ENCODE results near the gene KIRREL3. TPM values are rescaled to one million over a fixed set of nuclear protein-coding genes. Genes with fewer than 3 reads are reported as not detected.

KIRREL3 gene
- total RNA-seq, 1 donor from 2014 or later: not detected

- FAIRE-seq (no peak), DNase-seq (ENCODE audit: low read depth) (peak; percentile 23)
- Histone ChIP-seq H3K27me3 (ENCODE audit: control insufficient read depth, insufficient read depth, low read length) (no peaks in the 10 kb centered on the region), H3K4me3 (ENCODE audit: low read depth, low read length) (no peak overlapping the region), H3K36me3 (ENCODE audit: control insufficient read depth, insufficient read depth, low read length) (no peaks in the 10 kb centered on the region)
- peak; percentile 74 for TF ChIP-seq CTCF (IDR thresholded peaks at IDR 0.05; ENCODE audit: insufficient read depth, low read length, severe bottlenecking)
These were observed 393.2 kb downstream of the KIRREL3 start for GRCh38 chr11:126607374-126607773.

GRCh38 chr11:126606484-126606883 is 394.1 kb downstream of the KIRREL3 start:
- H3K27me3 ChIP-seq (ENCODE audit: control insufficient read depth, insufficient read depth, low read length): no peaks in the 10 kb centered on the region
- no peak for DNase-seq (ENCODE audit: low read depth)
- no peak overlapping the region for H3K4me3 ChIP-seq (ENCODE audit: low read depth, low read length)
- FAIRE-seq: no peak
- H3K36me3 ChIP-seq (ENCODE audit: control insufficient read depth, insufficient read depth, low read length): no peaks in the 10 kb centered on the region
- TF ChIP-seq CTCF (IDR thresholded peaks at IDR 0.05; ENCODE audit: insufficient read depth, low read length, severe bottlenecking): no peak

- Histone ChIP-seq H3K27me3 (ENCODE audit: control insufficient read depth, insufficient read depth, low read length) (no peaks in the 10 kb centered on the region), H3K36me3 (ENCODE audit: control insufficient read depth, insufficient read depth, low read length) (no peaks in the 10 kb centered on the region), H3K4me3 (ENCODE audit: low read depth, low read length) (no peak overlapping the region)
- DNase-seq (ENCODE audit: low read depth): no peak
- no peak for TF ChIP-seq CTCF (IDR thresholded peaks at IDR 0.05; ENCODE audit: insufficient read depth, low read length, severe bottlenecking)
- FAIRE-seq: peak; percentile 7
These were observed 396.1 kb downstream of the KIRREL3 start for GRCh38 chr11:126604461-126604860.

- DNase-seq (ENCODE audit: low read depth): no peak
- H3K27me3 ChIP-seq (ENCODE audit: control insufficient read depth, insufficient read depth, low read length): no peaks in the 10 kb centered on the region
- no peak for FAIRE-seq
- no peaks in the 10 kb centered on the region for H3K36me3 ChIP-seq (ENCODE audit: control insufficient read depth, insufficient read depth, low read length)
- no peak overlapping the region for H3K4me3 ChIP-seq (ENCODE audit: low read depth, low read length)
- TF ChIP-seq CTCF (IDR thresholded peaks at IDR 0.05; ENCODE audit: insufficient read depth, low read length, severe bottlenecking): no peak
These were observed 397.1 kb downstream of the KIRREL3 start for GRCh38 chr11:126603486-126603885.

GRCh38 chr11:126602993-126603392 is 397.6 kb downstream of the KIRREL3 start:
- H3K36me3 ChIP-seq (ENCODE audit: control insufficient read depth, insufficient read depth, low read length): no peaks in the 10 kb centered on the region
- H3K4me3 ChIP-seq (ENCODE audit: low read depth, low read length): no peak overlapping the region
- FAIRE-seq (no peak), DNase-seq (ENCODE audit: low read depth) (no peak)
- TF ChIP-seq CTCF (IDR thresholded peaks at IDR 0.05; ENCODE audit: insufficient read depth, low read length, severe bottlenecking): no peak
- H3K27me3 ChIP-seq (ENCODE audit: control insufficient read depth, insufficient read depth, low read length): no peaks in the 10 kb centered on the region

GRCh38 chr11:126602349-126602940 is 398.1 kb downstream of the KIRREL3 start:
- DNase-seq (ENCODE audit: low read depth) (no peak), FAIRE-seq (no peak)
- Histone ChIP-seq H3K27me3 (ENCODE audit: control insufficient read depth, insufficient read depth, low read length) (no peaks in the 10 kb centered on the region), H3K4me3 (ENCODE audit: low read depth, low read length) (no peak overlapping the region), H3K36me3 (ENCODE audit: control insufficient read depth, insufficient read depth, low read length) (no peaks in the 10 kb centered on the region)
- TF ChIP-seq CTCF (IDR thresholded peaks at IDR 0.05; ENCODE audit: insufficient read depth, low read length, severe bottlenecking): no peak

Measured in bronchial epithelial cell (primary cell).